ENCODE measurements around the gene DUSP22.

DNA sequence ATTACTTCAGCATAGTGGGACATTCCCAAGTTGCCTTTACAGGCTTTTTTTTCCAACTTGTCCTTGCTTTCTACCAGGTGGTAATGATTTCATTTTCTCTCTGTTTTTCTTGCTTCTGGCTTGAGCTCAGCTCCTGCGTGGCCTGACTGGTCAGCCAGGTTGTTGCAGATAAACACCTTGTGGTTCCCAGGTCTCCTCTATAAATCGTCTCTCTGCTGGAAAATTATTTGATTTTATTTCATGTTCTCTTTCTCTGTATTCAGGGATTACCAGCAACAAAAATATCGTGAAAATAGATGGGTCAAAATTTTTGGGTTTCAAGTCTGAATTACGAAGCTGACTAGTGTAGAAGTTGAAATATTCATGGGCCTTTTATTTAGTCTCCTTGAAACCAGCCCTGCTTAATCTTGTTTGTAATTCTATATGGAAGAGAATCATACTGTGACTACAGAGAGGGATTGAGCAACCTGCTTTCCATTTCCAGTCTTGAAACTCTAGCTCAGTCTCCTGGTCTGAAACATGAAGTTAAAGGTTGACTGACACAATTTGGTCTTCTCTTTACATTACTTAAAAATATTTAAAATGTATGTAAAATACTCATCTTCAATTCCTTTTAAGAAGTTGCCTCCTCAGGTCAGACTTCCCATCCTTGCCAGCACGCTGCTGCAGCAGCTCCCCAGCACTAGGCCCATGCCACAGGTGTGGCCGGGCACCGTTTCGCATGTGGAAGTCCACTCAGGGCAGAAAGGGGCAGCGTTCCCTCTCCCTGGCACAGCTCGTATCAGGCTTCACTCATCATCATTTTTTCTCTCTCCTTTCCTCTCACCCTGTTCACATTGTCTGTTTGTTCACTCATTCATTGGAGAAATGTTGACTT, 7.1 kb downstream of the DUSP22 start:
- TF ChIP-seq, protein P1, sequence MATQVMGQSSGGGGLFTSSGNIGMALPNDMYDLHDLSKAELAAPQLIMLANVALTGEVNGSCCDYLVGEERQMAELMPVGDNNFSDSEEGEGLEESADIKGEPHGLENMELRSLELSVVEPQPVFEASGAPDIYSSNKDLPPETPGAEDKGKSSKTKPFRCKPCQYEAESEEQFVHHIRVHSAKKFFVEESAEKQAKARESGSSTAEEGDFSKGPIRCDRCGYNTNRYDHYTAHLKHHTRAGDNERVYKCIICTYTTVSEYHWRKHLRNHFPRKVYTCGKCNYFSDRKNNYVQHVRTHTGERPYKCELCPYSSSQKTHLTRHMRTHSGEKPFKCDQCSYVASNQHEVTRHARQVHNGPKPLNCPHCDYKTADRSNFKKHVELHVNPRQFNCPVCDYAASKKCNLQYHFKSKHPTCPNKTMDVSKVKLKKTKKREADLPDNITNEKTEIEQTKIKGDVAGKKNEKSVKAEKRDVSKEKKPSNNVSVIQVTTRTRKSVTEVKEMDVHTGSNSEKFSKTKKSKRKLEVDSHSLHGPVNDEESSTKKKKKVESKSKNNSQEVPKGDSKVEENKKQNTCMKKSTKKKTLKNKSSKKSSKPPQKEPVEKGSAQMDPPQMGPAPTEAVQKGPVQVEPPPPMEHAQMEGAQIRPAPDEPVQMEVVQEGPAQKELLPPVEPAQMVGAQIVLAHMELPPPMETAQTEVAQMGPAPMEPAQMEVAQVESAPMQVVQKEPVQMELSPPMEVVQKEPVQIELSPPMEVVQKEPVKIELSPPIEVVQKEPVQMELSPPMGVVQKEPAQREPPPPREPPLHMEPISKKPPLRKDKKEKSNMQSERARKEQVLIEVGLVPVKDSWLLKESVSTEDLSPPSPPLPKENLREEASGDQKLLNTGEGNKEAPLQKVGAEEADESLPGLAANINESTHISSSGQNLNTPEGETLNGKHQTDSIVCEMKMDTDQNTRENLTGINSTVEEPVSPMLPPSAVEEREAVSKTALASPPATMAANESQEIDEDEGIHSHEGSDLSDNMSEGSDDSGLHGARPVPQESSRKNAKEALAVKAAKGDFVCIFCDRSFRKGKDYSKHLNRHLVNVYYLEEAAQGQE (IDR thresholded peaks at IDR 0.05; ENCODE audit: unreplicated experiment), result no peak
- TF ChIP-seq EZH2phosphoT487 (IDR thresholded peaks at IDR 0.05; ENCODE audit: unreplicated experiment), result no peak
- TF ChIP-seq EZH2 (IDR thresholded peaks at IDR 0.05; ENCODE audit: low read depth, unreplicated experiment), result no peak
- TF ChIP-seq, protein P2, sequence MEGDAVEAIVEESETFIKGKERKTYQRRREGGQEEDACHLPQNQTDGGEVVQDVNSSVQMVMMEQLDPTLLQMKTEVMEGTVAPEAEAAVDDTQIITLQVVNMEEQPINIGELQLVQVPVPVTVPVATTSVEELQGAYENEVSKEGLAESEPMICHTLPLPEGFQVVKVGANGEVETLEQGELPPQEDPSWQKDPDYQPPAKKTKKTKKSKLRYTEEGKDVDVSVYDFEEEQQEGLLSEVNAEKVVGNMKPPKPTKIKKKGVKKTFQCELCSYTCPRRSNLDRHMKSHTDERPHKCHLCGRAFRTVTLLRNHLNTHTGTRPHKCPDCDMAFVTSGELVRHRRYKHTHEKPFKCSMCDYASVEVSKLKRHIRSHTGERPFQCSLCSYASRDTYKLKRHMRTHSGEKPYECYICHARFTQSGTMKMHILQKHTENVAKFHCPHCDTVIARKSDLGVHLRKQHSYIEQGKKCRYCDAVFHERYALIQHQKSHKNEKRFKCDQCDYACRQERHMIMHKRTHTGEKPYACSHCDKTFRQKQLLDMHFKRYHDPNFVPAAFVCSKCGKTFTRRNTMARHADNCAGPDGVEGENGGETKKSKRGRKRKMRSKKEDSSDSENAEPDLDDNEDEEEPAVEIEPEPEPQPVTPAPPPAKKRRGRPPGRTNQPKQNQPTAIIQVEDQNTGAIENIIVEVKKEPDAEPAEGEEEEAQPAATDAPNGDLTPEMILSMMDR (conservative IDR thresholded peaks at IDR 0.05; ENCODE audit: low read depth in 2 of 2), result no peak
- no peak for TF ChIP-seq POLR2AphosphoS5 (IDR thresholded peaks at IDR 0.05; ENCODE audit: low read depth)
